Ishikawa (cell line): Measurements from ENCODE around the gene TKTL1.

ENCODE experiments used
- CEBPB ChIP-seq: IDR thresholded peaks from 2 replicates; pipeline ENCODE4 v1.6.1; 2012
- CREB1 ChIP-seq: IDR thresholded peaks from 2 replicates; pipeline ENCODE4 v1.6.1; 2012; ENCODE audit warnings: low read depth
- EGR1 ChIP-seq: IDR thresholded peaks from 2 replicates; pipeline ENCODE4 v1.6.1; 2012
- EP300 ChIP-seq: IDR thresholded peaks from 2 replicates; pipeline ENCODE4 v1.6.1; 2012; ENCODE audit warnings: borderline replicate concordance
- FOXM1 ChIP-seq: IDR thresholded peaks from 2 replicates; pipeline ENCODE4 v1.6.1; 2012; ENCODE audit warnings: low read depth, borderline replicate concordance
- NFIC ChIP-seq: IDR thresholded peaks from 2 replicates; pipeline ENCODE4 v1.6.1; 2012
- RAD21 ChIP-seq: IDR thresholded peaks from 2 replicates; pipeline ENCODE4 v1.6.1; 2012; ENCODE audit warnings: low read depth
- TAF1 ChIP-seq: IDR thresholded peaks from 2 replicates; pipeline ENCODE4 v1.6.1; 2012; ENCODE audit warnings: low read depth, mild to moderate bottlenecking
- TCF12 ChIP-seq: IDR thresholded peaks from 2 replicates; pipeline ENCODE4 v1.6.1; 2012; ENCODE audit warnings: low read depth
- TEAD4 ChIP-seq: IDR thresholded peaks from 2 replicates; pipeline ENCODE4 v1.6.1; 2012
- USF1 ChIP-seq: IDR thresholded peaks from 2 replicates; pipeline ENCODE4 v1.6.1; 2012
- YY1 ChIP-seq: IDR thresholded peaks from 2 replicates; pipeline ENCODE4 v1.6.1; 2012; ENCODE audit warnings: low read depth
- ZBTB7A ChIP-seq: IDR thresholded peaks from 2 replicates; pipeline ENCODE4 v1.6.1; 2012; ENCODE audit warnings: low read depth
- TF ChIP-seq, protein P1 (sequence below): IDR thresholded peaks from 2 replicates; pipeline ENCODE4 v1.6.1; 2012
- TF ChIP-seq, protein P2 (sequence below): IDR thresholded peaks from 2 replicates; pipeline ENCODE4 v1.6.1; 2012; ENCODE audit warnings: low read depth, mild to moderate bottlenecking

TKTL1 gene

DNA sequence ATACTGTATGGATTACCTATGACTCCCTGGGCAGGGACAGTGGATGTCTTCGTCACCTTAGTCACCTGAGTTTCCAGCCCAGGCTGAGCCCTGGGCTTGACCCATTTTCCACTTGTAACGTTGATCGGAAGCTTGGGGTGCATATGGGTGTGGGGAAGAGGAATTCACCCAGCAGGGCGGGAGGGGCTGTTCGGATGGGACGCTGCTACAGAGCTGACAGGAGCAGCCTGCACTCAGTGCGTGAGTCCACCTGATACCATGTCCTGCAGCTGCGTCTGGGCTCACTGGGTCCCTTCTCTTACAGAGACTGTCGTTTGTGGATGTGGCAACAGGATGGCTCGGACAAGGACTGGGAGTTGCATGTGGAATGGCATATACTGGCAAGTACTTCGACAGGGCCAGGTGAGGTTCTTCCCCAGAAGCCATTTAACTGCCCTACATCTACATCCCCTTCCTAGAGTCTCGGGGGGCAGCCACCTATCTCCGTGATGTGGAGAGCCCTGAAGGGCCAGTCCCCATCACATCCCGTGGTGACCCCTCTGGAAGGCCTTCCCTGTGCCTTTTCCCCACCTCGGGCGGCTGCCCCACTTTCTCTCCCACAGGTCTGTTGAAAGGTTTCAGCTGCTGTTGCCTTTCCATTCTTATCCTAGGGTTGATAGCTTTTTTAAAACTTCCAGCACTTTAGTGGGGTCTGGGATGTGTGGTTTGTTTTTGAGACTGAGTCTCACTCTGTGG, 13.6 kb downstream of the TKTL1 start:
- TF ChIP-seq CEBPB: no peak
- TF ChIP-seq USF1: no peak
- no peak for TF ChIP-seq ZBTB7A
- TF ChIP-seq EGR1: no peak
- no peak for TF ChIP-seq CREB1
- no peak for TF ChIP-seq YY1
- TF ChIP-seq RAD21: no peak
- TF ChIP-seq TAF1: no peak
- no peak for TF ChIP-seq TEAD4
- no peak for TF ChIP-seq TCF12
- TF ChIP-seq, protein P1, sequence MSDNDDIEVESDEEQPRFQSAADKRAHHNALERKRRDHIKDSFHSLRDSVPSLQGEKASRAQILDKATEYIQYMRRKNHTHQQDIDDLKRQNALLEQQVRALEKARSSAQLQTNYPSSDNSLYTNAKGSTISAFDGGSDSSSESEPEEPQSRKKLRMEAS: no peak
- no peak for TF ChIP-seq NFIC
- no peak for TF ChIP-seq EP300
- TF ChIP-seq, protein P2, sequence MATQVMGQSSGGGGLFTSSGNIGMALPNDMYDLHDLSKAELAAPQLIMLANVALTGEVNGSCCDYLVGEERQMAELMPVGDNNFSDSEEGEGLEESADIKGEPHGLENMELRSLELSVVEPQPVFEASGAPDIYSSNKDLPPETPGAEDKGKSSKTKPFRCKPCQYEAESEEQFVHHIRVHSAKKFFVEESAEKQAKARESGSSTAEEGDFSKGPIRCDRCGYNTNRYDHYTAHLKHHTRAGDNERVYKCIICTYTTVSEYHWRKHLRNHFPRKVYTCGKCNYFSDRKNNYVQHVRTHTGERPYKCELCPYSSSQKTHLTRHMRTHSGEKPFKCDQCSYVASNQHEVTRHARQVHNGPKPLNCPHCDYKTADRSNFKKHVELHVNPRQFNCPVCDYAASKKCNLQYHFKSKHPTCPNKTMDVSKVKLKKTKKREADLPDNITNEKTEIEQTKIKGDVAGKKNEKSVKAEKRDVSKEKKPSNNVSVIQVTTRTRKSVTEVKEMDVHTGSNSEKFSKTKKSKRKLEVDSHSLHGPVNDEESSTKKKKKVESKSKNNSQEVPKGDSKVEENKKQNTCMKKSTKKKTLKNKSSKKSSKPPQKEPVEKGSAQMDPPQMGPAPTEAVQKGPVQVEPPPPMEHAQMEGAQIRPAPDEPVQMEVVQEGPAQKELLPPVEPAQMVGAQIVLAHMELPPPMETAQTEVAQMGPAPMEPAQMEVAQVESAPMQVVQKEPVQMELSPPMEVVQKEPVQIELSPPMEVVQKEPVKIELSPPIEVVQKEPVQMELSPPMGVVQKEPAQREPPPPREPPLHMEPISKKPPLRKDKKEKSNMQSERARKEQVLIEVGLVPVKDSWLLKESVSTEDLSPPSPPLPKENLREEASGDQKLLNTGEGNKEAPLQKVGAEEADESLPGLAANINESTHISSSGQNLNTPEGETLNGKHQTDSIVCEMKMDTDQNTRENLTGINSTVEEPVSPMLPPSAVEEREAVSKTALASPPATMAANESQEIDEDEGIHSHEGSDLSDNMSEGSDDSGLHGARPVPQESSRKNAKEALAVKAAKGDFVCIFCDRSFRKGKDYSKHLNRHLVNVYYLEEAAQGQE: no peak
- TF ChIP-seq FOXM1: no peak

DNA sequence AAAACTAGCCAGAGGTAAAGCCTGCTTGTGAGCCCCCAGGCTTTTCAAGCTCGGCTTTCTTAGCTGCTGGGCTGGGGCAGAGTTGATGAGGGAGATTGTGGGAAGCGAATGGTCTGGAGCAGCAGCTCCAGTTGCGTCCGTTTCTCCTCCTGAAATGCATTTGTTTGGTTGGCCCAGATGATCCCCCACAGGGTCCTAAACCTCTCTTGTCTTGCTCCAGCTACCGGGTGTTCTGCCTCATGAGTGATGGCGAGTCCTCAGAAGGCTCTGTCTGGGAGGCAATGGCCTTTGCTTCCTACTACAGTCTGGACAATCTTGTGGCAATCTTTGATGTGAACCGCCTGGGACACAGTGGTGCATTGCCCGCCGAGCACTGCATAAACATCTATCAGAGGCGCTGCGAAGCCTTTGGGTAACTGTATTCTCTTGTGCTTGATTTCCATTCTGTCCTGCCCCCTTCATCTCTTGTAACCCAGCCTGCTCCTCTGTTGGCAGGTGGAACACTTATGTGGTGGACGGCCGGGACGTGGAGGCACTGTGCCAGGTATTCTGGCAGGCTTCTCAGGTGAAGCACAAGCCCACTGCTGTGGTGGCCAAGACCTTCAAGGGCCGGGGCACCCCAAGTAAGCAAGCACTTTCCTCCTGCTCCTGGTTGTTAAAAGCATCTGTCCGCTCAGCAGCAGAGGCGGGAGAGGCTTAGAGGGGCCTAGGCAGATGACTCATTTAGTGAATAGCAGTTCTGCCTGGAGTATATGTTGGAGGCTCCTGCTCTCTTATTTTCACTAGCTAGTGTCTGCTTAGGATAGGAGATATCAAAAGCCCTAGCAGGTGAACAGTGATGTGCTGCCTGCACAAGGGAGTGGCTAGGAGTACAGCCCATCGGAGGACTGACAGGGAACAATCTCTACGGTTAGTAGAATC, 15.3 kb downstream of the TKTL1 start:
- no peak for TF ChIP-seq EP300
- no peak for TF ChIP-seq USF1
- TF ChIP-seq, protein P2: no peak
- no peak for TF ChIP-seq RAD21
- TF ChIP-seq ZBTB7A: no peak
- TF ChIP-seq, protein P1: no peak

DNA sequence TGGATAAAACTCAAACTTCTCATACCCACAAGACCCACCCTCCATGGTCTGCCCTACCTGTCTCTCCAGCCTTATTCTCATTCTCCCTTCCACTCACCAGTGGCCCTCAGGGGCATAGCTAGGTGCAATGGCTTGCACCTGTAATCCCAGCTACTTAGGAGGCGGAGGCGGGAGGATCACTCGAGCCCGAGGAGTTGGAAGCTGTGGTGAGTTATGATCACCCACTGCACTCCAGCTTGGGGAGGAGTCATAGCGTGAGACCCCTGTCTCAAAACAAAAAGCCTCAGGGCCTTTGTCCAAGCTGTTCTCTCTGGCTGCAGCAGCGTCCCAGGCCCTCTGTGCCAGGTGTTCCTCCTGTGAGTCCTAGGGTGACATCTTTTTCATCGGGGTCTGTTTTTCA, 16.5 kb downstream of the TKTL1 start:
- TF ChIP-seq USF1 (no peak), NFIC (no peak), EP300 (no peak), TCF12 (no peak), EGR1 (no peak), FOXM1 (no peak), TEAD4 (no peak), CEBPB (no peak)

DNA sequence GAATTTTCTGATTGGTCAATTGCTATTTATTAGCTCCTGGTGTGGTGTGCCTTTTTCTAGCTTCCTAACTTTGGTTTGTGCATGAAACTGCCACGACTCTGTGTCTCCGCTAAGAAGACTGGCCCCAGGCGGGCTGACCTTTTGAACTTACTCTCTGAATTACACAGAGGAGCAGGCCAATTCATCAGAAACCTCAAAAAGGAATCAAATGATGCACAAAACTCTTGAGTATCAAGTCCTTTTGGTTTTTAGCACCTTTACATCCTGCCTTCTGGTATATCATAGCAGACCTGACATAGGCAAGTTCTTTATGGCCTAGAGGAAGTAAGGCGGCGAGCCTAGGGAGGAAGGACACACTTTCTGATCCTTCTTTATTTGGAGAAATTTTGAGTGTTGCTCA, 17.6 kb downstream of the TKTL1 start:
- no peak for TF ChIP-seq TAF1
- TF ChIP-seq CEBPB: no peak

DNA sequence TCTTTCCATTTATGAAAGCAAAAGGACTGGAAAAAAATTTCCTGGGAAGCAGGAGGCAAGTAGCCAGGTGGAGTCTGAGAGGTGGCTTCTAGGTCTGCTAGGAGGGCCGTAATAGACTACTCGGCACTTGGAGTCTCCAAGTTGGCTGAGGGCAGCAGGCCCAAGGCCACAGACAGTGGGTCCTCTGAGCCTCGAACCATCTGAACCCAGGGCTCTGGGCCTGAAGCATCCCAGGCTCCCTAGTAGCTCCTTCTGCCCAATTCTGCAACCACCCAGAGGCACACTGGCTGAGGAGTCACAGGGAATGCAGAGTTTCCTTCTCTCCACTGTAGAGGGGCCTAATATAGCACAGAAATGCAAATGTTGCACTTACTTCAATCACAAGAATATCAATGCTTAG, 19.8 kb downstream of the TKTL1 start:
- no peak for TF ChIP-seq USF1
- no peak for TF ChIP-seq FOXM1
- TF ChIP-seq TAF1: no peak
- no peak for TF ChIP-seq TCF12
- no peak for TF ChIP-seq CREB1
- TF ChIP-seq YY1: no peak
- TF ChIP-seq CEBPB: no peak
- TF ChIP-seq EP300: no peak
- no peak for TF ChIP-seq TEAD4
- no peak for TF ChIP-seq ZBTB7A
- TF ChIP-seq NFIC: no peak
- TF ChIP-seq, protein P1: no peak
- TF ChIP-seq EGR1: no peak
- no peak for TF ChIP-seq RAD21
